Spinal cord (tissue), 10 donors: Measurements from ENCODE around the gene FCHSD2. TPM values are rescaled to one million over a fixed set of nuclear protein-coding genes. Genes with fewer than 3 reads are reported as not detected.
"Not testable (repeated sequence)": the region's sequence is repeated elsewhere in the genome, so short reads cannot be mapped to it uniquely, and the experiment has no call there.

ENCODE experiments used
- DNase-seq, 6 donors: peaks; one replicate each; pipeline versions ENCODE4 v3.0.0 to v3.0.0-alpha.2; 2013 to 2015; ENCODE audit warnings: low spot score in 6 of 6, low read depth in 4 of 6
- H3K27ac ChIP-seq: one replicate; pipeline ENCODE4 v1.5.1; 2013; ENCODE audit warnings: low read depth, low read length, control low read depth
- H3K27me3 ChIP-seq: one replicate; pipeline ENCODE4 v1.6.1; 2013; ENCODE audit warnings: low read length; ENCODE audit not compliant: control insufficient read depth, insufficient read depth
- H3K36me3 ChIP-seq: one replicate; pipeline ENCODE4 v1.6.1; 2013; ENCODE audit warnings: low read length; ENCODE audit not compliant: control insufficient read depth, insufficient read depth
- H3K4me1 ChIP-seq: one replicate; pipeline ENCODE4 v1.6.1; 2013; ENCODE audit warnings: low read length; ENCODE audit not compliant: control insufficient read depth, insufficient read depth
- H3K4me3 ChIP-seq: one replicate; pipeline ENCODE4 v1.5.1; 2013; ENCODE audit warnings: low read depth, low read length, control low read depth
- H3K9me3 ChIP-seq: one replicate; pipeline ENCODE4 v1.6.1; 2013; ENCODE audit warnings: low read length; ENCODE audit not compliant: control insufficient read depth, insufficient read depth
- WGBS: methylation state at CpG from one replicate; pipeline ENCODE4 v1.1.5; 2013; ENCODE audit warnings: missing lambda C conversion rate; ENCODE audit not compliant: insufficient coverage; 5-methylcytosine and 5-hydroxymethylcytosine counted together
- polyA plus RNA-seq, 2 donors: library from polyadenylated mRNA; unstranded; fragments of 120-200 nt; gene quantifications; one replicate each; pipeline ENCODE4 v1.2.1, GENCODE V29; 2013; ENCODE audit not compliant: insufficient read length in 2 of 2
- total RNA-seq, 2 donors: library from RNA; depleted of rRNA in 1 of 2; stranded (reverse); fragments of 120-200 nt in 1 of 2; fragments of >200 nt in 1 of 2; gene quantifications; one replicate each; pipeline versions ENCODE4 v1.2.3 to v1.2.4, GENCODE V29; 2013 to 2014
- donor health status: healthy.

FCHSD2 gene
- total and polyA plus RNA-seq, 4 donors, result 43.4 to 82.0 (median 58.8) TPM

GRCh38 chr11:73129198-73129597 lies 12.9 kb downstream of the FCHSD2 start:
- no peak overlapping the region for H3K27ac ChIP-seq
- H3K4me3 ChIP-seq, result no peak overlapping the region
- WGBS, result 96% methylated on average over 8 of the region's 10 CpGs
- no peaks in the 10 kb centered on the region for H3K27me3 ChIP-seq
- H3K36me3 ChIP-seq, result peaks cover 9% of the 10 kb centered on the region
- H3K9me3 ChIP-seq, result peaks cover 5% of the 10 kb centered on the region
- no peak for DNase-seq
- no peaks in the 10 kb centered on the region for H3K4me1 ChIP-seq

- Histone ChIP-seq H3K9me3 (peaks cover 5% of the 10 kb centered on the region), H3K27ac (no peak overlapping the region), H3K4me1 (no peaks in the 10 kb centered on the region), H3K27me3 (no peaks in the 10 kb centered on the region), H3K36me3 (peaks cover 4% of the 10 kb centered on the region), H3K4me3 (no peak overlapping the region)
- DNase-seq, result no peak
- WGBS, result 71% methylated on average over 6 of the region's 6 CpGs
Observed at GRCh38 chr11:73126804-73127480, 15.2 kb downstream of the FCHSD2 start.

- no peak overlapping the region for H3K27ac ChIP-seq
- peaks cover 5% of the 10 kb centered on the region for H3K9me3 ChIP-seq
- DNase-seq, result no peak
- no peaks in the 10 kb centered on the region for H3K27me3 ChIP-seq
- H3K4me1 ChIP-seq, result no peaks in the 10 kb centered on the region
- H3K36me3 ChIP-seq, result peaks cover 4% of the 10 kb centered on the region
- no peak overlapping the region for H3K4me3 ChIP-seq
Observed at GRCh38 chr11:73124800-73125199, 17.3 kb downstream of the FCHSD2 start.

- WGBS, result no CpG with 5 or more reads among the region's 4 CpGs
- not testable (repeated sequence) for DNase-seq, H3K4me3 ChIP-seq, H3K36me3 ChIP-seq, H3K9me3 ChIP-seq, H3K4me1 ChIP-seq, H3K27me3 ChIP-seq, H3K27ac ChIP-seq
Observed at GRCh38 chr11:73123892-73124291, 18.2 kb downstream of the FCHSD2 start.

- no peaks in the 10 kb centered on the region for H3K36me3 ChIP-seq
- DNase-seq, result no peak
Observed at GRCh38 chr11:73121692-73122091, 20.4 kb downstream of the FCHSD2 start.

GRCh38 chr11:73117071-73117470 lies 25.0 kb downstream of the FCHSD2 start:
- DNase-seq, result no peak

More at GRCh38 chr11:73121692-73122091, 20.4 kb downstream of the FCHSD2 start:
- Histone ChIP-seq H3K4me1 (no peaks in the 10 kb centered on the region), H3K27ac (no peak overlapping the region), H3K9me3 (peaks cover 5% of the 10 kb centered on the region), H3K4me3 (no peak overlapping the region), H3K27me3 (no peaks in the 10 kb centered on the region)

GRCh38 chr11:73116636-73117035 lies 25.5 kb downstream of the FCHSD2 start:
- no peak overlapping the region for H3K4me3 ChIP-seq
- no peaks in the 10 kb centered on the region for H3K27me3 ChIP-seq
- WGBS, result 100% methylated on average over 4 of the region's 8 CpGs
- peaks cover 5% of the 10 kb centered on the region for H3K36me3 ChIP-seq
- H3K4me1 ChIP-seq, result no peaks in the 10 kb centered on the region
- no peak overlapping the region for H3K27ac ChIP-seq
- no peaks in the 10 kb centered on the region for H3K9me3 ChIP-seq
- no peak for DNase-seq

More at GRCh38 chr11:73117071-73117470, 25.0 kb downstream of the FCHSD2 start:
- Histone ChIP-seq H3K9me3 (no peaks in the 10 kb centered on the region), H3K4me1 (no peaks in the 10 kb centered on the region), H3K27me3 (no peaks in the 10 kb centered on the region), H3K27ac (no peak overlapping the region), H3K36me3 (peaks cover 5% of the 10 kb centered on the region), H3K4me3 (no peak overlapping the region)
- no CpG with 5 or more reads among the region's 2 CpGs for WGBS

GRCh38 chr11:73114835-73115220 lies 27.3 kb downstream of the FCHSD2 start:
- 100% methylated on average over 5 of the region's 6 CpGs for WGBS
- no peak for DNase-seq
- Histone ChIP-seq H3K4me1 (no peaks in the 10 kb centered on the region), H3K27ac (no peak overlapping the region), H3K27me3 (no peaks in the 10 kb centered on the region), H3K9me3 (no peaks in the 10 kb centered on the region), H3K36me3 (peaks cover 5% of the 10 kb centered on the region), H3K4me3 (no peak overlapping the region)

GRCh38 chr11:73114110-73114834 lies 27.8 kb downstream of the FCHSD2 start:
- WGBS, result 98% methylated on average over 3 of the region's 4 CpGs
- H3K9me3 ChIP-seq, result no peaks in the 10 kb centered on the region
- no peaks in the 10 kb centered on the region for H3K27me3 ChIP-seq
- no peak overlapping the region for H3K27ac ChIP-seq
- peaks cover 5% of the 10 kb centered on the region for H3K36me3 ChIP-seq
- DNase-seq, result no peak
- H3K4me3 ChIP-seq, result no peak overlapping the region
- H3K4me1 ChIP-seq, result no peaks in the 10 kb centered on the region

- Histone ChIP-seq H3K36me3 (peaks cover 5% of the 10 kb centered on the region), H3K27me3 (no peaks in the 10 kb centered on the region), H3K27ac (no peak overlapping the region), H3K4me3 (no peak overlapping the region), H3K9me3 (no peaks in the 10 kb centered on the region), H3K4me1 (no peaks in the 10 kb centered on the region)
- DNase-seq, result no peak
- 97% methylated on average over 5 of the region's 6 CpGs for WGBS
Observed at GRCh38 chr11:73113426-73113825, 28.7 kb downstream of the FCHSD2 start.
